ENCODE results near the gene DOLPP1.

- TF ChIP-seq CTCF (IDR thresholded peaks at IDR 0.05): no peak
- TF ChIP-seq TCF7 (CRISPR knock-in tag; IDR thresholded peaks at IDR 0.05; ENCODE audit: low read depth): no peak
- no peak for TF ChIP-seq TEAD4 (CRISPR knock-in tag; IDR thresholded peaks at IDR 0.05)
- no peak for TF ChIP-seq ZNF219 (CRISPR knock-in tag; IDR thresholded peaks at IDR 0.05; ENCODE audit: borderline replicate concordance)
These were observed 26.6 kb upstream of the DOLPP1 start for GRCh38 chr9:129054163-129054851.

Data from WTC11 (cell line).